Measurements from ENCODE around the gene RTN4RL1. TPM values are rescaled to one million over a fixed set of nuclear protein-coding genes. Genes with fewer than 3 reads are reported as not detected.
"Not testable (repeated sequence)": the region's sequence is repeated elsewhere in the genome, so short reads cannot be mapped to it uniquely, and the experiment has no call there.

The RTN4RL1 gene
- total RNA-seq, 6 donors from 2014 or later, result 5.1 to 7.3 (median 6.2) TPM

DNA sequence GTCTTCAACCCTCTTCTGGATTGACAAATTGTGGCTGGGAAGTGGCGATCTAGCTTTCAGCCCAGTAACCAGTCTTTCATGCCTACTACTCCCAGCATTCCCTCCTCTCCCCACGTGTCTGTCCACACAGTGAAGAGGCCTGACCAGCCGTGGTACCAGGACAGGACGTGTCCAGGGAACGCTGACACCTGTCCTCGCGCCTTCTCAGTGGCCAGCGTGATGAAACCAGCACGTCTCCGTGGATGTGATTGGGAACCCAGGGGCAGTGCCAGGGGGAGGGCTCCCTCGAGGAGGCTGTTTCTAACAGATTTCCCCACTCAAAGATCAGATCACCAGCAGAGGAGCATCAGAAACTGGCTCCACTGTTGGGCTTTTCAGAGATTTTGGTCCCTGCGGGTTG lies 126.3 kb downstream of the RTN4RL1 start:
- DNase-seq, result no peak
- H3K27me3 ChIP-seq, result no peaks in the 10 kb centered on the region
- WGBS, 2 donors, result 94 to 95% methylated on average over 9 to 12 of the region's 12 CpGs
- H3K27ac ChIP-seq, result no peak overlapping the region
- no peak for ATAC-seq (ENCODE audit: low FRiP score in 2 of 2)
- peaks cover 0 to 4% (median 0%) of the 10 kb centered on the region in 4 donors for H3K4me1 ChIP-seq
- no peak overlapping the region for H3K4me3 ChIP-seq
- peaks cover 7 to 49% (median 37%) of the 10 kb centered on the region in 4 donors for H3K36me3 ChIP-seq
- H3K9me3 ChIP-seq, result no peaks in the 10 kb centered on the region
- TF ChIP-seq POLR2AphosphoS5 (IDR thresholded peaks at IDR 0.05) (no peak), POLR2A (IDR thresholded peaks at IDR 0.05) (no peak), EP300 (IDR thresholded peaks at IDR 0.05) (no peak)
- TF ChIP-seq, protein P1, sequence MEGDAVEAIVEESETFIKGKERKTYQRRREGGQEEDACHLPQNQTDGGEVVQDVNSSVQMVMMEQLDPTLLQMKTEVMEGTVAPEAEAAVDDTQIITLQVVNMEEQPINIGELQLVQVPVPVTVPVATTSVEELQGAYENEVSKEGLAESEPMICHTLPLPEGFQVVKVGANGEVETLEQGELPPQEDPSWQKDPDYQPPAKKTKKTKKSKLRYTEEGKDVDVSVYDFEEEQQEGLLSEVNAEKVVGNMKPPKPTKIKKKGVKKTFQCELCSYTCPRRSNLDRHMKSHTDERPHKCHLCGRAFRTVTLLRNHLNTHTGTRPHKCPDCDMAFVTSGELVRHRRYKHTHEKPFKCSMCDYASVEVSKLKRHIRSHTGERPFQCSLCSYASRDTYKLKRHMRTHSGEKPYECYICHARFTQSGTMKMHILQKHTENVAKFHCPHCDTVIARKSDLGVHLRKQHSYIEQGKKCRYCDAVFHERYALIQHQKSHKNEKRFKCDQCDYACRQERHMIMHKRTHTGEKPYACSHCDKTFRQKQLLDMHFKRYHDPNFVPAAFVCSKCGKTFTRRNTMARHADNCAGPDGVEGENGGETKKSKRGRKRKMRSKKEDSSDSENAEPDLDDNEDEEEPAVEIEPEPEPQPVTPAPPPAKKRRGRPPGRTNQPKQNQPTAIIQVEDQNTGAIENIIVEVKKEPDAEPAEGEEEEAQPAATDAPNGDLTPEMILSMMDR (IDR thresholded peaks at IDR 0.05), result no peak

GRCh38 chr17:1898332-1898731 lies 126.8 kb downstream of the RTN4RL1 start:
- peaks cover 7 to 54% (median 39%) of the 10 kb centered on the region in 4 donors for H3K36me3 ChIP-seq
- no peak for DNase-seq

DNA sequence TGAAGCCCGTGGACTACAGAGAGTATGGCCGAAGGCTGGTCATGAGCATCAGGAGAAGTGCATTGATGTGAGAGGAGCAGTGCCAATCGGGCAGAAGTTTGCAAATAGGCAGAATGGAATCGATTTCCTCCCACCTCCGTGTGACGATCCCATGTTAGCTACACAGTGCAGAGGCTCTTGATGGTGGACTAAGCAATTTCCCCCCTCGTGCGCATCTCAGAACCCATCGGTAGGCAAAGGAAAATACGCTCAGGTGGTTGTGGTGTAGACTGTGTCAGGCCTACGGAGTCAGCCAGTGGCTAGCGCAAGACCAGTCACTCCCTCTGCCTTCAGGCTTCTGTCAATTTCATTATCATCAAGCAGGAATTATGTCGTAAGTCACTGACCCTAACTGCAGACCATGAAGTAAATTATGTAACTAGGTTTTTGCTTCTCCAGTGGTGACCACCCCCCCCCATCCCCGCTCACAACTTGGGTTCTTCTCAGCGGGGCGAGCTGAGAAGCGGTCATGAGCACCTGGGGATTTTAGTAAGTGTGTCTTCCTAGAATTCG lies 128.0 kb downstream of the RTN4RL1 start:
- ATAC-seq (ENCODE audit: low FRiP score in 2 of 2) (no peak), DNase-seq (no peak)
- 87 to 94% methylated on average over 17 to 18 of the region's 18 CpGs for WGBS, 2 donors
- no peaks in the 10 kb centered on the region for H3K27me3 ChIP-seq
- peaks cover 7 to 66% (median 39%) of the 10 kb centered on the region in 4 donors for H3K36me3 ChIP-seq
- no peak for TF ChIP-seq POLR2AphosphoS5 (IDR thresholded peaks at IDR 0.05)
- no peak for TF ChIP-seq POLR2A (IDR thresholded peaks at IDR 0.05)
- no peaks in the 10 kb centered on the region for H3K9me3 ChIP-seq
- no peak overlapping the region for H3K4me3 ChIP-seq
- H3K4me1 ChIP-seq, result peaks cover 0 to 4% (median 0%) of the 10 kb centered on the region in 4 donors
- H3K27ac ChIP-seq, result no peak overlapping the region

More at GRCh38 chr17:1898332-1898731, 126.8 kb downstream of the RTN4RL1 start:
- no peaks in the 10 kb centered on the region for H3K9me3 ChIP-seq
- H3K4me1 ChIP-seq, result peaks cover 0 to 4% (median 0%) of the 10 kb centered on the region in 4 donors
- H3K27me3 ChIP-seq, result no peaks in the 10 kb centered on the region
- TF ChIP-seq EP300 (IDR thresholded peaks at IDR 0.05) (no peak), POLR2AphosphoS5 (IDR thresholded peaks at IDR 0.05) (no peak), POLR2A (IDR thresholded peaks at IDR 0.05) (no peak)
- TF ChIP-seq, protein P1 (IDR thresholded peaks at IDR 0.05), result no peak
- H3K4me3 ChIP-seq, result no peak overlapping the region
- ATAC-seq (ENCODE audit: low FRiP score in 2 of 2), result no peak
- H3K27ac ChIP-seq, result no peak overlapping the region
- 93 to 96% methylated on average over 16 to 17 of the region's 17 CpGs for WGBS, 2 donors

GRCh38 chr17:1896243-1897104 lies 128.7 kb downstream of the RTN4RL1 start:
- ATAC-seq (ENCODE audit: low FRiP score in 2 of 2), result no peak
- TF ChIP-seq POLR2AphosphoS5 (IDR thresholded peaks at IDR 0.05) (no peak), POLR2A (IDR thresholded peaks at IDR 0.05) (no peak)
- TF ChIP-seq, protein P1 (IDR thresholded peaks at IDR 0.05), result no peak
- 89 to 90% methylated on average over 24 to 25 of the region's 25 CpGs for whole genome bisulfite sequencing, 2 donors
- H3K36me3 ChIP-seq, result peaks cover 9 to 73% (median 44%) of the 10 kb centered on the region in 4 donors
- peaks cover 0 to 4% (median 0%) of the 10 kb centered on the region in 4 donors for H3K4me1 ChIP-seq
- no peaks in the 10 kb centered on the region for H3K27me3 ChIP-seq
- no peak for DNase-seq
- no peaks in the 10 kb centered on the region for H3K9me3 ChIP-seq
- H3K27ac ChIP-seq, result no peak overlapping the region
- no peak overlapping the region for H3K4me3 ChIP-seq

DNA sequence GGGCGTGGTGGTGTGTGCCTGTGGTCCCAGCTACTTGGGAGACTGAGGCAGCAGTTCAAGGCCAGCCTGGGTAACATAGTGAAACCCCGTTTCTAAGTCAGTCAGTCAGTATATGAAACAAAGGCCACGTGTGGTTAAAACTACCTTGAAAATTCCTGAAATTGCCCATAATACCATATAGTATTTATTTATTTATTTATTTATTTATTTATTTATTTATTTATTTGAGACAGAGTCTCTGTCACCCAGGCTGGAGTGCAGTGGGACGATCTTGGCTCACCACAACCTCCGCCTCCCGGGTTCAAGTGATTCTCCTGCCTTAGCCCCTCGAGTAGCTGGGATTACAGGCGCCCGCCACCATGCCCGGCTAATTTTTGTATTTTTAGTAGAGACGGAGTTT lies 129.7 kb downstream of the RTN4RL1 start:
- DNase-seq; H3K4me3 ChIP-seq; H3K27me3 ChIP-seq; H3K4me1 ChIP-seq; H3K9me3 ChIP-seq; H3K27ac ChIP-seq; ATAC-seq (ENCODE audit: low FRiP score in 2 of 2): not testable (repeated sequence)
- WGBS, 2 donors, result 96% methylated on average over 11 of the region's 11 CpGs
- peaks cover 12 to 83% (median 53%) of the 10 kb centered on the region in 4 donors for H3K36me3 ChIP-seq
